GM10847 (cell line): Measurements from ENCODE around the gene NRARP.

Experiments
- POLR2A ChIP-seq: IDR thresholded peaks from 2 replicates; pipeline ENCODE4 v1.6.1; 2011; ENCODE audit not compliant: insufficient read length; ENCODE audit errors: extremely low read depth

NRARP gene

DNA sequence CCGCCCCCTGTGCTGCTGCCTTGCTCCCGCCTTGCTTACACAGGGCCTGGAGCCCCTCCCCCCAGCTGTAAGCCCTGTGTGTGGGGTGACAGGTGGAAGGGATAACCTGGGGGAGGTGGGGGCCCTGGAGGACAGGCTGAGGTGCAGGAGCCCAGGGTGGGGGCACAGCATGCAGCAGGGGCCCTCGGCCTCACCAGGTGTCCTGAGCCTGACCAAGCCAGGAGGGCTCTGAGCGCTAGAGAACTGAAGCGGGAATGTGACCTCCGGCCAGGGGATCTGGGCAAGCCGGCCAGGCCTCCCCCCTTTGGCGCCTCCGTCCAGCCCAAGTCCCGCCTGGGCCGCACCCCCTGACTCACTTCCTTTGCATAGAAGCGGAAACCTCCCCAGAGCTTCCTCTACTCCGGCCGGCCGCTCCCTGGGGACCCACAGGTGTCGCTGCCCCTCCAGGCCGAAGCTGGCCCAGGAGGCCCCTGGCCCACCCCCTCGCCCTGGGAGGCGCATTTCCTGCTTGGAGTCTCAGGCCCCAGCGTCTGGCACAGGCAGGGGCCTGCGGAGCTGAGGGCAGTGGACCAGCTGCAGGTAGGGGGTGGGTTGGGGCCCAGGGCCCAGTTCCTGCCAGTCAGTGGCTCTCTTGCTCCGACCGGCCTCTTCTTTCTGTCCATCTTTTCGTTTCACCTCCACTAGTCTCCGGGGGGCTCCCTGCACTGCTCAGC lies 24.6 kb downstream of the NRARP start, which contains the start of gene TOR4A:
TOR4A (plus strand) TSS at position 398 of the 713 bp plus-strand sequence. CDS start 964 bp downstream, outside the sequence.
- TF ChIP-seq POLR2A = peak; percentile 43

DNA sequence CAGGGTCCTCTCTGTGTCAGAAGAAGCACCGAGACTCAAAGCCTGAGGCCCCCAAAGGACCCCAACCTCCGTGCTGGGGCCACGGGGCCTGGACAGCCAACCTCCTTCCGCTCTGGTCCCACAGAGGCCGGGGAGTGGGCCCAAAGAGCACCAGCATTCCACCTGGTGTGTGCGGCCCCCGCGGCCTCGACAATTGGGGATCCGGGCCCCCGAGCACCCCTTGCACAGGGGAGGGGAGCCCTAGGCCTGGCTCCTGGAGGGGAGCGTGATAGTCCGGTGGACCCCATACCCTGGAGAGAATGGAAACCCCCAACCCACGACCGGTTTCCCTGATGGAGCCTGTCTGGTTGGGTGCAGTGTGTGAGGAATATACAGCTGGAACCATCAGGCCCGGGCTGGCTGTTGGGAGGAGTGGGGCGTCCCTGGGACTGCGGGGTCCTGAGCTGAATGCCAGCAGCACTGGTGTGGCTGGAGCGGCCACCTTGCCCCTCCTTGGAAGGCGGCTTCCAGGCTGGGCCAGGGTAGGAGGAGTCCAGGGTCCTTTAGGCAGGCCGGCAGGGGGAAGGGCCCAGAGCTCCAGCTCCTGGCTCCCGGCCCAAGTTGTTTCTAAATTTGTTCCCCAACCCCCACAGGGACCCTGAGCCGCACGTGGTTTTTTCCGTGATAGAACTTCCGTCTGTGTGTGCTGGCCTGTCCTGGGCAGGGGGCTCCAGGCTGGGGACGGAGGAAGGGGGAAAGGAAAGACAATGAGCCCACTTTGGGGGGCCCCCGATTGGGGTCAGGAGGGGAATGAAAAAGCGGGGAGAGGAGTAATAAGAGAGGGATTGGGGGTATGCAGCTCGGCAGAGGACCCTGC lies 25.4 kb downstream of the NRARP start:
- TF ChIP-seq POLR2A = no peak

- no peak for TF ChIP-seq POLR2A
Measured at GRCh38 chr9:137275588-137276472, 26.2 kb downstream of the NRARP start.

DNA sequence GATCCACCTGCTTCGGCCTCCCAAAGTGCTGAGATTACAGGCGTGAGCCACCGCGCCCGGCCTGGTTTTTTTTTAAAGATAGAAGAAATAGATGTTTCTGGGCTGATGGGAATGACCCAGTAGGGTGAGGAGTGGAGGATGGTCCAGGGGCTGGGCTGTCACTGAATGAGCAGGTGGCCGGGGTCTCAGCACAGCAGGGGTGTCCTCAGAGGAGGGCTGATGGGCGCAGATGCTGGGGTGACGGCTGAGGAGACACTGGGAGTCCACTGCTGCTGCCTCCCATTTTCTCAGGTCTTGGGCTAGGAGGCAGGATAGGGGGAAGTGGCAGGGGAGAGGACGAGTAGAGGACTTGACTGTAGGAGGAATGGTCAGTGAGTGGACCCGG lies 26.9 kb downstream of the NRARP start:
- TF ChIP-seq POLR2A = no peak

GRCh38 chr9:137273611-137274320 lies 28.3 kb downstream of the NRARP start:
- no peak for TF ChIP-seq POLR2A

DNA sequence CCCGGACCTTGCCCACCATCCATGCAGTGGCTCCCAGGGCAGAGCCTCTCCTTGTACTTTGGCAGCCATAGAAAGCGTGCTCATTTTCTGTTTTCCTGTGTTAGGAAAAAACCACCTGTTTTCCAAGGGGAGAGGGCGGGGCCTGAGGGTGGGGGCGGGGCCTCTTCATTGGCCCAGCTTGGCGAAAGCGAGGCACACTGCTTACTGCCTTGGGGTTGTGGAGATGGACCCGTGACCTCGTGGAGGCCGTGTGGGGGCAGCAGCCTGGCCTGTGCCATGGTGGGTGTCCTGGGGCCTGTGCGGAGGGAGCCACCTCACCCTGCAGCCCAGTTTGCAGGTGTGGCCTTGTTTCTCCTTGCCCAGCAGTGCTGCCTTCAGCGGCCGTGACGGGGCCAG lies 29.0 kb downstream of the NRARP start:
- no peak for TF ChIP-seq POLR2A

DNA sequence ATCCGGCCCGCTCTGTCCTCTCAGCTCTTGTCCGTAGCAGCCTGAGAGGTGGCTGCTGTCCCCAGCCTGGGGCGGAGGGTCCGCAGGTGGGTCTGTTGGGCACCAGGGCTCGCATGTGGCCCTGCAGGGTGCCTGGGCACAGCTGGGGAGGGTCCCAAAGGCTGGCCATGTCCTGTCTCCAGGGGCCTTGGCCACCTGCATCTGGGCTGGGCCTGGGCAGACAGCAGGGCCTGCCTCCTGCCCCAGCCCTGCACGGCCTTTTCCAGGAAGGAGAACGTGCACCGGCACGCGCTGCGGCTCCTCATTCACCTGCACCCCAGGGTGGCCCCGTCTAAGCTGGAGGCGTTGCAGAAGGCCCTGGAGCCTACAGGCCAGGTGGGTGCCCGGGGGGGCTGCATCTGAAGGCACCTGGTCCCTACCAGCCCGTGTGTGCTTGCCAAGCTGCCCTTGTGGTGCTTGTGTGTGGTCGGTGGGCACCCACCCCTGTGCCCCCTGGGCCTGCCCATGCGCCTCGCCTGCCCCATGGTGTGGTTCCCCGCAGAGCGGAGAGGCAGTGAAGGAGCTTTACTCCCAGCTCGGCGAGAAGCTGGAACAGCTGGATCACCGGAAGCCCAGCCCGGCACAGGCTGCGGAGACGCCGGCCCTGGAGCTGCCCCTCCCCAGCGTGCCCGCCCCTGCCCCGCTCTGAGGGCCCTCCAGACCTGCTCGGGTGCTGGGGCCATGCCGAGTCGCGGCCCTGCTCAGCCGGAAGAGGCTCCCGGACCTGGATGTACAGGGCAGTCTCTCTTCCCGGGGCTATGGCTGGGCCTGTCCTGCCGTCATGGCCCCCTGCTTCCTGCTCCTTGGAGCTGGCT lies 29.6 kb downstream of the NRARP start:
- no peak for TF ChIP-seq POLR2A

DNA sequence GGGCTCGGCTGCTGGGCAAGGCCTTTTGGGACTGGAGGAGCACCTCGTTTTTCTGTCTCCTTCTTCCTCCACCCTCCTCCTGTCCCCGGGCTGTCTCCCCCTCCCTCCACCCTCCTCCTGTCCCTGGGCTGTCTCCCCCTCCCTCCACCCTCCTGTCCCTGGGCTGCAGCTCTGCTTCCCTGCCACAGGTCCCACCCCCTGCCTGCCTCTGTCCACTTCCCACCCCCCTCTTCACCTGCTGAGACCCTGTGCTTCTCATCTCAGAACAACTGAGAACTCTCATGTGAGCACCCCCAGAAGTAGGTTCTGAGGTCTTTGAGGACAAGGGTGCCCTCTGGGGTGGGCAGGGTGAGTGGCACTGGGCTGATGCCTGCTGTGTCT lies 30.4 kb downstream of the NRARP start:
- no peak for TF ChIP-seq POLR2A

DNA sequence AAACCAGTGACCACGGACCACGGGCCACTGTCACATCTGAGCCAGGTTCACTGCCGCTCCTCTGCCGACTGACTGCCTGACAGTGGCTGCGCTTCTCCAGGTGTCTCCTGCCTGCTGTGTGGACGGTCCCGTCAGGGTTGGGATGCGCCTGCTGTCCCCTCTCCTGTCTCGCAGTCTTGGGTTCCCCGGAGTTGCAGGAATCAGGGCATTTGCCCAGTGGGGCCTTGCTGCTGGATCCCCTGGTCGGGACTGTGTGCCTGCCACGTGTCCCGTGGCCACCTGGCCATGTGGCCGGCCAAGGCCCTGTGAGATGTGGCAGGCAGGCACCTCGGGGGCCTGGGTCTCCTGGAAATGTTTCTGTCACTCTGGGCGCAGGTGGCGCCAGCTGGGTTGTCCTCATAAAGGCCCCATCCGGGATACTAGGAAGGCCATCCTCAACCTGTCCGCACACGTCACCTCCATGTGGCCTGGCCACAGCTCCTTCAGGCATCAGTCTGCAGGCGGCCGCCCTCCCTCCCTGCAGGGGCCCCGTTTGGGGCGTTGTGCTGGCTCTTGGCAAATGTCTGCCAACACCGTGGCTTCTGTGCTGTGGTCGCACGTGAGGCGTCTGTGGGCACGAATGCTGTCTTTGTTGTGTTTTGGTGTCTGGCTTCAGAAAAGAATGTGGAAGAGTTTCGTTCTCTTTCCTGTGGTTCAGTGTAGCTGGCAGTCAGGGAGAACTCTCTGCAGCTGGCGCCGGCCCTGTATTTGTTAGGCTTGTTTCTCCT lies 31.0 kb downstream of the NRARP start:
- TF ChIP-seq POLR2A = no peak

DNA sequence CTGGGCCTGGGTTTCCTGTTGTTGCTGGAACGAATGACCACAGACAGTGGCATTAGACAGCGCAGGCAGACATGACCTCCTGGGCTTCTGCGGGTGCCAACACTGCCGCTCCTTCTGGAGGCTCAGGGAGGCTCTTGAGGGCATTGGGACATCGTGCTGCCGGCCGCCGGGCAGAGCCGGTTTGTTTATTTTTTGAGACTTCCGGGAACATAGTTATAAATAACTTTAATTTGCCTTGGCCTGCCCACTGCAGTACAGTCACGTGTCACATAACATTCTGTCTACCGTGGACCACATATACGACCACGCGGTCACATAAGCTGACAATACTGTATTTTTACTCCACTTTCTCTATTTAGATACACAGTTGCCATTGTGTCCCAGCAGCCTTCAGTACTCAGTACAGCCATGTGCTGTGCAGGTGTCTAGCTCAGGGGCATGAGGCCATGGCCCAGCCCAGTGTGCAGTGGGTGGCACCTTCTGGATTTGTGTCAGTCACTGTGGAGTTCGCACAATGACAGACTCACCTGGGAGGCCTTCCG lies 32.8 kb downstream of the NRARP start:
- TF ChIP-seq POLR2A = no peak

DNA sequence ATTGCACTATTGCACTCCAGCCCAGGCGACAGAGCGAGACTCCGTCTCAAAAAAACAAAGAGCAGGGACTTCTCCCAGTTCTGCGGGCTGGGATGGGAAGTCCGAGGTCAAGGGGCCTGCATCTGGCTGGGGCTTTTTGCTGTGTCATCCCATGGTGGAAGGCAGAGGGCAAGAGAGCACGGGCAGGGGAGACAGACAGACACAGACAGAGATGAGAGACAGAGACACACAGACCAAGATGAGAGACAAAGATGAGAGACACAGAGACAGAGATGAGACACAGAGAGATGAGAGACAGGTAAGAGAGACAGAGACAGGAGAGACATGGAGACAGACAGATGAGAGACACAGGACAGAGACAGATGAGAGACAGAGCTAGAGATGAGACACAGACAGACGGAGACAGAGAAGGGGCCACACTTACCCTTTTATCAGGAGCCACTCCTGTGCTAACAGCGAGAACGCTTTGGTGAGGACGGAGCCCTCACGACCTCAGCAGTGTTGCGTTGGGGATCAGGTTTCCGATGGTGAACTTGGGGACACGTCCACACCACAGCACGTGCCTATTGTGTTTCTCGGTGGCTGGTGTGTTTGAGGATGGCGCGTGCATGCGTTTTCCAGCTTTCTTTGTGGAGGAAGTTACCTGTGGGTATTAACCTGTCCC lies 33.4 kb downstream of the NRARP start:
- no peak for TF ChIP-seq POLR2A

- no peak for TF ChIP-seq POLR2A
Measured at GRCh38 chr9:137267933-137268355, 34.1 kb downstream of the NRARP start.
